ENCODE data around the gene MYH6. TPM values are rescaled to one million over a fixed set of nuclear protein-coding genes. Genes with fewer than 3 reads are reported as not detected.

Gene MYH6
- total and polyA plus RNA-seq, 2 donors (not counting 1 experiment from before 2014, with no cell fraction given) = not detected

DNA sequence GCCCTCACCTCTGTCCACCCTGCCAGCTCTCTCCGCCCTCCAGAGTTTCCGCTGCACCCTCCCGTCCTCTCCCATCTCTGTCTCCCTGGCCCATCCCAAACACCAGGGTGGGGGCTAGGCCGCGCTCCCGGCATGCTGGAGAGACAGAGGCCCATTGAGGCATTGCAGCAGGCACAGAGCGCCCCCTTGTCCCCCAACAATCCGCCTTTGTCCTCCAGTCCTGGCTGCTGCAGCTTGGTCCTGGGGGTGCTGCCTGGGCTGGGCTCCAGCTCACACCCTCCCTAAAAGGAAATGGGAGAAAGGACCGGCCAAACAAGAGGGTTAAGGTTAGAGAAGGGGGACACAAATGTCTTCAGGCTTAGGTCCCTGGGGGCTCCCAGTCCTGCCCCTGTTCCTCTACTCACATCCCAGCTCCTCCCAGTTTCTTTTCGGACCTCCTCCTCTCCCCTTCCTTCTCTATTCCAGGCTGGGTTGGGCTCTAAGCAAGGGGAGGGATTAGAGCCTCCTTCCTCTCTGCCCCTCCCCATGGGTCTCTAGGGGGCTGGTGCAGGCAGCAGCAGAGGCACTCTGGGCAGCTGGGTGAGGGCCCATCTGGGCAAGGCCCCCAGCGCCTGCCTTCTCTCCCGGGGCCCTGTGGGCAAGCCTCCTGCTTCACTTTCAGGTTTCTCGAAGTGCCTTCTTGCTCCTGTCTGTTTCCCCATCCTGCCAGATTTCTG, 31.4 kb downstream of the MYH6 start, which contains the start of gene CMTM5:
Gene CMTM5, plus strand, starts transcription at position 565 of the 716 bp plus-strand sequence. CDS start 206 bp downstream, outside the sequence.
- Mint-ChIP-seq H3K4me3 (no peak within 1 kb of the TSS), H3K4me1 (no peaks in the 10 kb centered on the region), H3K27me3 (peaks cover 12% of the 10 kb centered on the region), H3K27ac (no peak within 1 kb of the TSS), H3K9me3 (ENCODE audit: insufficient read depth) (no peaks in the 10 kb centered on the region)
- Histone ChIP-seq H4K20me1 (ENCODE audit: control insufficient read depth, insufficient read depth, low read length, poor library complexity, severe bottlenecking) (no peaks in the 10 kb centered on the region), H3K27me3 (replicated peaks in 1 of 4; ENCODE audit: control extremely low read depth in 1 of 4, control insufficient read depth in 3 of 4, insufficient read depth in 4 of 4, low read length in 3 of 4) (peaks cover 0 to 12% (median 0%) of the 10 kb centered on the region in 4 experiments), H3K27ac (ENCODE audit: low read length in 2 of 2) (no peak within 1 kb of the TSS), H2AFZ (ENCODE audit: insufficient read depth, low read depth, low read length, poor library complexity, severe bottlenecking) (no peak within 1 kb of the TSS), H3K9ac (ENCODE audit: low read length) (no peak within 1 kb of the TSS), H3K4me3 (ENCODE audit: control extremely low read depth in 1 of 5, extremely low read depth in 1 of 5, insufficient read depth in 1 of 5, low read depth in 2 of 5, low read length in 4 of 5) (no peak within 1 kb of the TSS), H3K4me2 (replicated peaks; ENCODE audit: low read depth, low read length, poor library complexity, severe bottlenecking) (no peak within 1 kb of the TSS), H3K4me1 (ENCODE audit: control insufficient read depth in 2 of 2, insufficient read depth in 2 of 2, low read length in 2 of 2) (no peaks in the 10 kb centered on the region), H3K9me3 (ENCODE audit: control extremely low read depth in 1 of 3, control insufficient read depth in 2 of 3, insufficient read depth in 1 of 3, low read length in 2 of 3) (no peaks in the 10 kb centered on the region), H3K79me2 (ENCODE audit: control insufficient read depth, insufficient read depth, low read length) (no peaks in the 10 kb centered on the region), H3K36me3 (replicated peaks in 1 of 2; ENCODE audit: control extremely low read depth in 1 of 2, control insufficient read depth in 1 of 2, extremely low read depth in 1 of 2, insufficient read depth in 2 of 2, low read length in 1 of 2) (no peaks in the 10 kb centered on the region)
- DNase-seq = no peak
- TF ChIP-seq, protein P1, sequence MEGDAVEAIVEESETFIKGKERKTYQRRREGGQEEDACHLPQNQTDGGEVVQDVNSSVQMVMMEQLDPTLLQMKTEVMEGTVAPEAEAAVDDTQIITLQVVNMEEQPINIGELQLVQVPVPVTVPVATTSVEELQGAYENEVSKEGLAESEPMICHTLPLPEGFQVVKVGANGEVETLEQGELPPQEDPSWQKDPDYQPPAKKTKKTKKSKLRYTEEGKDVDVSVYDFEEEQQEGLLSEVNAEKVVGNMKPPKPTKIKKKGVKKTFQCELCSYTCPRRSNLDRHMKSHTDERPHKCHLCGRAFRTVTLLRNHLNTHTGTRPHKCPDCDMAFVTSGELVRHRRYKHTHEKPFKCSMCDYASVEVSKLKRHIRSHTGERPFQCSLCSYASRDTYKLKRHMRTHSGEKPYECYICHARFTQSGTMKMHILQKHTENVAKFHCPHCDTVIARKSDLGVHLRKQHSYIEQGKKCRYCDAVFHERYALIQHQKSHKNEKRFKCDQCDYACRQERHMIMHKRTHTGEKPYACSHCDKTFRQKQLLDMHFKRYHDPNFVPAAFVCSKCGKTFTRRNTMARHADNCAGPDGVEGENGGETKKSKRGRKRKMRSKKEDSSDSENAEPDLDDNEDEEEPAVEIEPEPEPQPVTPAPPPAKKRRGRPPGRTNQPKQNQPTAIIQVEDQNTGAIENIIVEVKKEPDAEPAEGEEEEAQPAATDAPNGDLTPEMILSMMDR (IDR thresholded peaks at IDR 0.05) = no peak
- TF ChIP-seq EZH2 (IDR thresholded peaks at IDR 0.05; ENCODE audit: borderline replicate concordance, insufficient read depth, low read depth, low read length, poor library complexity, severe bottlenecking) = no peak
- POLR2A ChIA-PET = no interaction called here
- WGBS (ENCODE audit: insufficient coverage) = 70% methylated on average over 10 of the region's 13 CpGs
- intact Hi-C loops (cut with micrococcal nuclease) = no loop called here
- no peak for ATAC-seq (ENCODE audit: low read depth)
- CTCF ChIA-PET = interaction anchor here (8.7 kb wide), 1 partner anchor 109 kb away, joined by 129 read pairs; no protein-coding TSS in a partner anchor
